GM18507 (cell line): ENCODE data around the gene PLXNA4.

Source experiments
- DNase-seq: peaks from one replicate; pipeline ENCODE4 v3.0.0; 2011; ENCODE audit warnings: low read depth; ENCODE audit not compliant: insufficient read length; ENCODE audit errors: extremely low spot score
- FAIRE-seq: peaks from 2 replicates; lab custom pipeline; 2011; peaks lifted over from hg19 to GRCh38; lab: Jason Lieb, UNC

The PLXNA4 gene

DNA sequence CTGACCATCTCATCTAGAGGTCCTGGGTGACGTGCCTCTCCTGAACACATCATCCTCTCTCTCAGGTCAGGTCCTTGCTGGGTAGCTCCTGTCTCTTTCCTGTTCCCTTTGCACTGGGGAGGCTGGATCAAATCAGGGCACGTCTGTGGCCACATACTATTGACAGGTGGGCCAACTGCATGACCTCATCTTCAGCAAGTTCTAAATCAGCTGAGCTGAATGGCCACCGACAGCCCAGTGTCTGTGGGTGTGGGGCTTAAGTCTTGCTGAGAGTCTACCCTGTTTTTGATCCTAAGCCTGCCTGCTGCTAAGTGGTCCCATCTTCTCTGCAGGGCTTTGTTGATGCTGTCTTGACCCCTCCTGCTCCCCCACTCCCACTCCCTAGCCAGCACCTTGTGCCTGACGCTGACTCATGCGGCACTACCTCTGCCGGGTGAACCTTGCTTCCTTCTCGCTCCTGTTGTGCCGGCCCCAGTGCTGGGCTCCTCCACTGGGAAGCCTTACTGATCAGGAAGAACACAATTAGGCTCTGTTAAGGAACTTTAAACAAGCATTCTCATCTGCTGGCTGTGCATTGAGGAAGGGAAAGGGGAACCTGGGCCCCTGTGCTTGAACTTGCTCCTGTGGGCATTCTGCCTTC, 440.4 kb downstream of the PLXNA4 start:
- FAIRE-seq (no peak), DNase-seq (no peak)

DNA sequence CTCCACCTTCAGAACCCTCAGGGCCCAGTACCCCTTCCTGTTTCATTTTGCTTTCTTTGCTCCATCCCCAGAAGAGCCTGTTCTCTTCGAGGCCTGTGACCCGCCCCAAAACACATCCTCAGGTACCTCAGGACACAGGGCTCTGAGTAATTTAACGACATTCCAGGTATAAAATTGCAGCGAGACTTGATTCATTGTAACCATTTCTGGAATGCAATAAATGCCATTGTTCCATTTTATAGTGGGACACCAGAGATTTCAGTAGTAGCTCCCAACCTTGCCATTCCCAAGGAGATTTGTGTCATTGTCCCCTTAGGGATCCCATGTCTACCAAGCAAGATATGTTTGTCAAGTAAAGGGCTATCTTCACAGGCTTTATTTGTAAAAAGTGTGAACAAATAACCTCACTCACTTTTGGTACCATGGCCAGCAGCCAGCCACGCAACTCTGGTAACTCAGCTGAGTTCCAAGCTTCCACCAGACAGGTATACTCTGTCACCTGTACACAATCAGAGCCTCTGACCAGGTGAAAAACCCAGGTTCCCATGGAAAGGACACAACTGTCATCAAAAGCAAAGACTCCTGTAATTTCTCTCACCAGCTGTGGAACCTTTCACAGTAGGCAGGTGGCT, 441.3 kb downstream of the PLXNA4 start:
- no peak for DNase-seq
- no peak for FAIRE-seq

DNA sequence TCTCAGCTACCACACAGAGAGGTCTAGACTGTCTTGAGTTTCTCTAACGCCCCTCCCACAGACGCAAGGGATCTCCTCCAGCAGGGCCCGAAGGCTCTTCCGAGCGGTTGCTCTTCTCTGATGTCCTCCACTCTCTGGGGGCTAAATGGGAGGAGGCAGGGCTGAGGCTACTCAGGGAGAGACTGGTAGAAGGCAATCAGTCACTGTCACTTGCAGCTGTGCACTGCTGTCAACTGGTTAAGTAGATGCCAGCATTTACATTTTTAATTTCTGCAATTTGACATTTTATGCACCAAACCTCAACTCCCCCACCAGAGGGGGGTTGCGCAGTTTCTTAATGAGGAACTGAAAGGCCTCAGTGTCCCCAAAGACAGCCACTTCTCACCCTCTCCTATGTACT, 442.8 kb downstream of the PLXNA4 start:
- FAIRE-seq (no peak), DNase-seq (no peak)

DNA sequence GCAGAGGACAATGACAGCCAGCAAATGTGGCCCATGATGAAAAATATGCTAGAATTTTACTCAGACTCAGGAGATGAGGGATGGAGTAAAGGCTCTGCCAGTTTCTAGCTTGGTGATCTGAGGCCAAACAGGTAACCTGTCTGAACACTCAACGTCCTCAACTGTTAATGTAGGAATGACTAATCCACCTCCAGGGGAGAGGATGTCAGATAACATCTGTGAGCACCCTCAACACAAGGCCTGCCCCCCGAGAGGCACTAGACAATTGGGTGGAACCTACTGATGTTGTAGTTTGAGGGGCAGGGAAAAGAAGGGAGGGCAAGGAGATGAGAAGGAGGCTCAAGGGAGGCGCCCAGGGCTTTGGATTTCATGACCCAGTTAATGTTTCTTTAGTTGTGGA, 445.1 kb downstream of the PLXNA4 start:
- FAIRE-seq (no peak), DNase-seq (no peak)

DNA sequence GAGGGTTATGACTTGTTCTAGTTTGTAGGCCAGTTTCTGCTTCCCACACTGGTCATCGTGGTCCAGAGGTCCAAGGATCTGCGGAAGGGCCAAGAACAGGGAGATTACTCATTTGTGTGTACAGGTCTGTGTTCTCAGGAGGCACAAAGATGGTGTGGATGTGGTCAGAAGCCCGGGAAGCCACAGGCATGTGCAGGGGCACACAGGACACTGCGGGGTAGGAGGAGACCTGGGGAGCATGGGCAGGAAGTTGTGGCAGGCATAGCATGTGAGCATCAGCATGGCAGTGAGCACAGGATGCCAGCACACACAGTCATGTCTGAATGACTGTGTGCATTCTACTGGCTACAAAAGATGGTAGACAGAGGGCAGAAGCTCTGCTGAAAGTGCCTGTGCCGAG, 445.8 kb downstream of the PLXNA4 start:
- FAIRE-seq (no peak), DNase-seq (no peak)

DNA sequence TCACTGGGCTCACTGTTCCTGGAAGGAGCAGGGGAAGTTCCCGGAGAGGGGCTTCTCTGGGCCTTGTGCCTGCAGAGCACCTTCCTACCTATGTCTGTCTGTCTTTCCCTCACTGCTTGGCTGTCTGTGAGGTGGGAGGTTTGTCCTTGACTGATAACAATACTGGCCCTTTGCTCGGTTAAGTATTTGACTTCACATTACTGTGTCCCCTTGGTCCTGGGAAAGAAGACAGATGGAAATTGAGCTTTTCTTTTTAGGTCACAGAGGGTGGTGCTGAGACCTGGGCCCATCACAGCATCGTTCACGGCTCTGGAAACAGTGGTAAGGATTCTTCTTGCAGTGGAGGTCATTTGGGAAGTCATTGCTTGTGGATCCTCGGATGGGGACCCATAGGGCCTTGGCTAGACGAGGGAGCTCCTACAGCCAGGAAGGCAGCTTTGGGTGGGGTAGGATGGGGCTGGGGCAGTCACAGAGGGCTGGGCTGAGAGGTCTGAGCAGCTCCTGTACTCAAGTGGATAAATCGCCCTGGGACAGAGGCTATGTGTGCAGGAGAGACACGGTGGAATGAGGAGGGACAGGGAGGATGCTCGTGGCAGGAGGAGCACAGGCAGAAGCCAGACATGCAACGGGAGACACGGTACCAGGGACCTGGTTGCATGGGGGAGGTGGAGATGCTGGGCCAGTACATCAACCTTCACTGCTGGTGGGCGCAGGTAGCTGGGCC, 450.2 kb downstream of the PLXNA4 start:
- DNase-seq, result no peak
- FAIRE-seq, result no peak

DNA sequence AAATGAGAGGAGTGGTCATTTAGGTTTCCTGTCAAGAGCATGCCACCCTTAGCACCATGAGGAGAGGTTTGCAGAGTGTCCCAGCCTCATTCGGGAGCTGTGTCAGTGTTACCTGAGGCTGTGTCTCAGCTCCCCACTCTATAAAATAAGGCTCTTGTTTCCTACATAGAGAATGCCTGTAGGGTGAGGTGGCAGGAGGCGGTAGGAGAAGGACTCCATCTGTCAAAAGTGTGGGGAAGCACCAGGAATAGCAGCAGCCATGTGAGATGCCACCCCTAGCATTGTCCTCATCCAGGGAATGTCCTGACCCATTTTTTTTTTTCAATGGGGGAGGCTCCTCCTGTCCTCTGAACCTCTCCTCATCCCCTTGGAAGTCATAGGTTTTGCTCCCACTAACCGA, 451.2 kb downstream of the PLXNA4 start:
- DNase-seq (no peak), FAIRE-seq (no peak)

DNA sequence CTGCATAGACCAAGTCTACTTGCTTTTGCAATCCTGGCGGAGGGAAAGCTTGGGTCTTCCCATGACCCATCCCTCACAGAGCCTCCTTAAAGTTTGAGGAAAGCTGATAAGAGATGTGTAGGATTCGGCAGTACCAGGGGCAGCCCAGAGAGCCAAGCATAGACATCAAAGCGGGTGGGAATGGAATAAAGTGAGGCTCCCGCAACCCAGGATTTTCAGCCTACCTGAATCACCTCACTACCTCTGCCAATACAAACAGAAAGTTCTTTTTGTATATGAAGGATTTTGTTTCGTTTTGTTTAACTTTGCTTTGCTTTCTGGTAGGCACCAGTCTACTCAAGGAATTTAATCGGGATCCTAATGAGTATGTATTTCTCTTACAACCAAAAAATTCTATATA, 451.7 kb downstream of the PLXNA4 start:
- DNase-seq (no peak), FAIRE-seq (no peak)

DNA sequence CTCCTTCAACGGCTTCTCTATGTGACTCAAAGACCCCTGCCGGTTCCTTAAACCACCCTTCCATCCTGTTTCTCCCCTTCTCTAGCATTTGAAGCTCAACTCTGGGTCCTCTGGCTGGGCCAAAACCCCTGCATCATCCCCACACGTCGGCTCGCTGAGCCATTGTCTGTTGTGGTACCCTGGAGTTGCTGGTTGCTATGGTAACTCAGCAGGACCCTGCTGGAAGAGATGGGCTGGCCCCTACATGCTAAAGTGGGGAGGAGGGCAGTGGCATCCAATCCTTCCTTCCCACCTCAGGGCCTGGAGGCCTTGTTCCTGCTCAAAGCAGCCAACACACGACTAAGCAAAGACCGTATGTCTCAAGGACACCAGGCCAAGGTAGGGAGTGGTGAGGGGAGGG, 452.5 kb downstream of the PLXNA4 start:
- no peak for FAIRE-seq
- DNase-seq, result no peak

DNA sequence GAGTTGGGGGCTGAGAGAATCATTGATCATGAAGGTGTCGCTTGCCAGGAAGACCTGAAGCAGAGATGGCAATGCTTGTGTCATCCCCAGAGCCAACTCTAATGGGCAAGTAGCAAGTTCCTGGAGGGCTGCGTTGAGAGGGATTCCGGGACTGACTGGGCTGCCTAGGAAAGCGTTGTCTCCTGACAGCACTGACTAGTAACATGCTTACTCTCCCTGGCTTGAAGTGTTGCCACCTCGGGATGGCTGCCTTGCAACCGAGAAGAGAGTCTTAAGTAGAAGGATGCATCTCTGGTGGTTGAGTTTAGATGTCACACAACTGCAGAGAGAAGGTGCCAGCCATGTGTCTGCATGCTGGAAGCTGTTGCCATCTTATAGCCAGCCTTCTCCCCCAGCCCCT, 453.4 kb downstream of the PLXNA4 start:
- no peak for DNase-seq
- no peak for FAIRE-seq

DNA sequence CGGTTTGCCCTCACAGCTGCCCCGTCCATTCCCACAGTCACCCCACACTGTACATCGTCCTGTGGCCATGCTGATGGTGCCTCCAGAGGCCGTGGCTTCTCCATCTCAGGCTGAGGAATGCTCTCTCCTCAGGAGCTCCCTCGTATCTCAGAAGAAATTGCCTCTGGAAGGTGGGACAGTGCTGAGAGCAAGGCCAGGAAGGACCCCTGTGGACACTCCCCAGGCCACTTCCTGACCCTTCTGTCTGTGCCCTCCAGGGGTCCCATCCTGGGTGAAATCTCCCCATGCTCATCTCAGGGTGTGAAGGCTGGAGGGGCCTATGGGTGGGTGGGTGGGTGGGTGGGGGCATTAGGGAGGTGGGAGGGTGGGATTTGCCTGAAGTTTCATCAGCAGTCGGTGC, 454.3 kb downstream of the PLXNA4 start:
- no peak for FAIRE-seq

DNA sequence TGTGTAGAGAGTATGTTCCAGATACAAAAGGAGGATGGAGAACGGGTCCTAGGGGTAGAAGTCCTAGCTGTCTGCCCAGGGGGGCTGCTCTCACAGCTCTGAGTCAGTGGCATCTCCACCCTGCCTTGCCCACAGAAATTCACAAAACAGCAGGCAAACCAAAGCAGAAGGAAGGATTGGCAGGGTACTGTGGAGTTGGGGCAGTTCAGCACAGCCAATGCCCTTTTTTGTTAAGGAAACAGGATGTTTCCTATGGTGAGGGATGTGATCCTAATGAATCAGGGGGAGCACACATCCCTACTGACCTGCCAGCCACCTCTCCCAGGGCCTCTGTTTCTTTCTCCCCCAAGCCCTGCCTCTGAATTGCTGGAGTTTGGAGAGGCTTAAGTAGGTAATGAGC, 457.6 kb downstream of the PLXNA4 start:
- FAIRE-seq (no peak), DNase-seq (no peak)

More for the DNA sequence above, 454.3 kb downstream of the PLXNA4 start:
- no peak for DNase-seq

DNA sequence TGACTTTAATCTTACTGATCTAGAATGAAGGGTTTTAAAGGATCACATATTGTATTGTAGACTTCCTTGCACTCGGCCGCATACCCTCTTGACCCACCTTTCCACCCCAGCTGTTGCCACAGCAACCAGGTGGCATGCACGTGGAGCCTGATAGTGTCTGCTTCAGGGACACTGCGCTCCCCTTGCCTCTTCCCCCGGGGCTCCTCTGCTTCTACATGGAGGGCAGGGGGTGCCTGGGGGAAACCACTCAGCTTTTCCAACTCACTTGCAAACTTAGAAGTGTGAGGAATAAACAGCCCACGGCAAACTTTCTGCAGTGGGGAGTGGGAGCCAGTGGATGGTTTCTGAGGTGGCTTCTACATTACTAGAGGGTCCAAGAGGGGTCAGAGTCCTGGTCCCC, 458.6 kb downstream of the PLXNA4 start:
- FAIRE-seq (no peak), DNase-seq (no peak)

DNA sequence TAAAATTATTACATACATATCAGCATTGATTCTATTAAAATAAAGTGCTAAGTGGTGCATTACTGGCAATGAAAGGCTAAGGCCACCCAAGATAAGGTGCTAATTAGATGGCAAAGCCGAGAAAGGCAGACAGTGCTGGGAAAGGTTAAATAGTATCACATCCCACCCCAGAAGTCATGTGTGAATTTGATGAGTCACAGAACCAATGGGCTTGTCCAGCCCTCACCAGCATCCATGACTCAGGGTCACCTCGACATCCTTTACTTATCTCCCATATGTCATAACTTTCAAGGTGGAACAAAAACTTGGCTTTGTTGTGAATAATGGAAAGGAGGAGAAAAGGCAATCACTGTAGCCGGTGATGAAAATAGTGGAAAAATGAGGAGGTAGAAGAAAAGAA, 459.1 kb downstream of the PLXNA4 start:
- DNase-seq (no peak), FAIRE-seq (no peak)

DNA sequence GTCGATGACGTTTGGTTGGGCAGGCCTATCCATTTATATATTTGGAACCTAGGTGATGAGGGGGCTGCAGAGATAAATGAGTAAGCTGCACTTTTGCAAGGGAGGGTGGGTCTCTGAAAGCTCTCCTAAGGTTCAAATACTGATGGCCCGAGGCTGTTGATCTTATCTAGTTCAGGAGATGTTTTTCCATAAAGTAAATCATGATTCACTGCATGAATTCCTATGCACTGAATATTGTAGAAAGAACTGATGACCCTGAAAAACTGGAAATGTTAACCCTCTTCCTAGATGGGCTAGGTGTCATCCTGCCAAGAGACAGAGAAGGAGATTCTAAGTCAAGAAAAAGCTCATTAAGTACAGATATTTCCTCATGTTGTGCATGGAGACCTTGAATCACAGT, 459.9 kb downstream of the PLXNA4 start:
- DNase-seq, result no peak
- no peak for FAIRE-seq

DNA sequence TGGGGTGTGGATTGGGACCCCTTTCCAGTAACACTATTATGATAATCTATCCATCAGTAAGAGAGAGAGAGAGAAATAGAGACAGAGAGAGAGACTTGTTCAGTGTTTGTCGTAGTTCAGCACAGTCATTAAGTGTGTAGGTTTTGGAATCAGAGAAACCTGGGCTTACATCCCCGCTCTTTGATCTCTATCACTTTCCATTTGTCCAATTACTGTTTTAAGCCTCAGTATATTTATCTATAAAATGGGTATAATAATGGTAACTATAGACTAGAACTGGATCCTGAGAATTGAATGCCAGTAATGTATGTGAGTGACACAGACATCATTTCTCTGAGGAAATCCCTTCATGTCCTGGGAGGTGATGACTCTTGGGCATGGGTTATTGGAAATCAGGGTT, 460.5 kb downstream of the PLXNA4 start:
- FAIRE-seq (no peak), DNase-seq (no peak)

DNA sequence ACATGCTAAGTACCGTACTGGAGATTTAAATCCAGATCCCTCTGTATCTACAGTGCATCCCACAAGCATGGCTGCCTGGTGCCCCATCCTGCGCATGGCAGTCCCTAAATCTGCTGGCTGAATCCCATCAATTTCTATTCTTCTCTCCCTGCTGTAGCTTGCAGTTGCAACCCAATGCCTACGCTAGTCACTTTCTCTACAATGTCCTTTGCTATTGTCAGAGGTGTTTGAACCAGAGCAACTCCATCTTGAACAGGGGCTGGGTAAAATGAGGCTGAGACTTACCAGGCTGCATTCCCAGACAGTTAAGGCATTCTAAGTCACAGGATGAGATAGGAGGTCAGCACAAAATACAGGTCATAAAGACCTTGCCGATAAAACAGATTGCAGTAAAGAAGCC, 461.2 kb downstream of the PLXNA4 start:
- DNase-seq, result no peak
- no peak for FAIRE-seq

DNA sequence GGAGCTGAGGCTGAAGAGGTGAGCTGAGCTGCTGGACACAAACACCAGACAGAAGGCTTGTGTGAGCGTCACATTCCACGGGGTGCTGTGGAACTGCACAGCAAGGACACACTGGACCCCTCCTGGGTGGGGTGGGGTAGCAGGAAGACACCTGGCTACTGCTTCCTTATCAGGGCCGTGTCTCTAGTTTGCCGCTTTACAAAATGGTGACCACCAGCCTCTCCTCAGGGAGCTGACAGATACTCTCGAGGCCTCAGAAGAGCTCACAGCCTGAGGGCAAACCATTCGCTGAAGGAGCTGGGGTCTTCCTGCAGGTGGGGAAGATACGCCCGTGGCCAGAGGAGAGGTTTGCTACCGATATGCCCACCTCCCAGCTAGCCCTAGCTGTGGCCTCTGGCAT, 461.9 kb downstream of the PLXNA4 start:
- no peak for FAIRE-seq

DNA sequence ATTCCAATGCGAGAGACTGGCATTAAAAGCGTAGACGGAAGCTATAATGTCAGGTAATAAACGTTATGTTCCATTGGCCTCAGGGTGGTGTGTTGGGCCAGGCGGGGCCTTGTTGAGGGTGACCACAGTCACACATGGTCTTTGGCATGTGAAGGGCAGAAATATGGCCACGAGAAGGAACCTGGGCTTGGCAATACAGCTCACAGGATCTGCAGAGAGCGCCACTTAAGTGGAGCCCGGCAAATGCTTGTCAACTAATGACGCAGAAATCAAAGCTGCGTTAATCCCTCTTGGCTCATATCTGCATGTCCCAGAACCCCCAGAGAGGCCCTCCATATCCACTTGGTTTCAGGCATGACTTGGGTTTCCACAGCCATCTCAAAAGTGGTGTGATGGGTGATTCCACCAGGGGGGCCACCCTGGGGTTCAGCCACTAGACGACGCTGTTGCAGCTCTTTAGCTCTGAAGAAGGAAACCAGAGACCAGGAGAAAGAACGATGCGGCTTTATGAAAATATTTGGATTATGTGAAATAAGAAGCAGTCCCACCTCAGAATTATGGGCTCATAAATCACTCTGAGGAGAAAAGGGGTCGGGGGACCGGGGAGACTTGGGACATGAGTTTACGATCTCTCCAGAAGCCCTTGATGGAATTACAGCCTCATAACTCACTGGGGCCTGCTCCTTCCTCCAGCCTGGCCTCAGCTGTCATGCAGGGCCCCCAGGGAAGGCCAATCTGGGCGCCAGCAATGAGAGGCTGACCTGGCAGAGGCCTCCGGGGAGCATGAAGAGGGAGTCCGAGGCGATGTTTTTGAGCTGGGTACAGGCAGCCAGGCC, 462.5 kb downstream of the PLXNA4 start:
- DNase-seq (no peak), FAIRE-seq (no peak)

More for the DNA sequence above, 461.9 kb downstream of the PLXNA4 start:
- DNase-seq, result no peak

DNA sequence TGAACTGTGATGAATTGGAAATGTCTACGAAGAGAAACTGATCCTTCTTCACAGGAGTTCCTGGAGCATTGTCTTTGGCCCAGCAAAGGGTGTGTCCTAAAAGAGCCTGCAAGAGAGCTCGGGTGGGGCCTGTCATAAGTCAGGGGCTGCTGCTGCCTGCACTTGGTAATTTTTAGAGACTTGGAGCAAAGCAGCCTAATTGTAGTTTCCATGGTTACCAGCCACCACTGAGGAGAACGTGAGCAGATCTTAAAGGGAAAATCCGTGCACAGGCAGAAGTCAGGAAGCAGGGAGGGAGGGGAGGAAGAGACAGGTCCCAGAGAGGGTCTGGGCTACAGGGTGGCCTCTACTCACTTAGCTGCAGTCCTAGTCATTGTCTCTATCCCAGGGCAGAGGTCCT, 463.6 kb downstream of the PLXNA4 start:
- no peak for FAIRE-seq
- no peak for DNase-seq
